Subcutaneous adipose tissue (tissue), 4 donors: ENCODE results near the gene C16orf54. TPM values are rescaled to one million over a fixed set of nuclear protein-coding genes. Genes with fewer than 3 reads are reported as not detected.

ENCODE experiments used
- total RNA-seq, 4 donors: library from RNA; depleted of rRNA; stranded (reverse); fragments of >200 nt; gene quantifications; one replicate each; pipeline ENCODE4 v1.1.0, GENCODE V29; 2016
- TF ChIP-seq, protein P1 (sequence below): fragments of 450-650 bp; IDR thresholded peaks from one replicate; pipeline ENCODE4 v1.5.1; 2016; ENCODE audit warnings: low read depth, mild to moderate bottlenecking, control low read depth, antibody characterized with exemption, moderate library complexity

C16orf54 gene
- total RNA-seq, 4 donors from 2014 or later, result 0.75 to 4.2 (median 1.6) TPM

DNA sequence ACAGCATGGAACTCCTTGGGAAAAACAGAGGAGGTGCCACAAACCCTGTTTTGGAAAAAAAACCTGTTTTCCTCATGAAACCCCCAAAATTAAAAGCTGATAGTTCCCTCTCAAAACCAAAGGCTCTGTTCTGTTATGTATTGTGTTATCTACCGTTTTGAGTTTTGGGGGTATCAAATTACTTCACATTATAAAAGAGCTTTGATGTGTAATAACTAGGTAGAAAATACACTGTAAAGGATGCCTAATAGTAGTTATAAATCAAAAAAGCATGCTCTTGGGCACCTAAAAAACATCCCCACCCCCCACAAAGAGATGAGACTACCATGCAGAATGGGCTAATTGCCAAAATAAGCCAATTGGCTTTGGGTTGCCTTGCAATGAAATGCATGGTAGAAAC, 30.8 kb downstream of the C16orf54 start:
- TF ChIP-seq, protein P1, sequence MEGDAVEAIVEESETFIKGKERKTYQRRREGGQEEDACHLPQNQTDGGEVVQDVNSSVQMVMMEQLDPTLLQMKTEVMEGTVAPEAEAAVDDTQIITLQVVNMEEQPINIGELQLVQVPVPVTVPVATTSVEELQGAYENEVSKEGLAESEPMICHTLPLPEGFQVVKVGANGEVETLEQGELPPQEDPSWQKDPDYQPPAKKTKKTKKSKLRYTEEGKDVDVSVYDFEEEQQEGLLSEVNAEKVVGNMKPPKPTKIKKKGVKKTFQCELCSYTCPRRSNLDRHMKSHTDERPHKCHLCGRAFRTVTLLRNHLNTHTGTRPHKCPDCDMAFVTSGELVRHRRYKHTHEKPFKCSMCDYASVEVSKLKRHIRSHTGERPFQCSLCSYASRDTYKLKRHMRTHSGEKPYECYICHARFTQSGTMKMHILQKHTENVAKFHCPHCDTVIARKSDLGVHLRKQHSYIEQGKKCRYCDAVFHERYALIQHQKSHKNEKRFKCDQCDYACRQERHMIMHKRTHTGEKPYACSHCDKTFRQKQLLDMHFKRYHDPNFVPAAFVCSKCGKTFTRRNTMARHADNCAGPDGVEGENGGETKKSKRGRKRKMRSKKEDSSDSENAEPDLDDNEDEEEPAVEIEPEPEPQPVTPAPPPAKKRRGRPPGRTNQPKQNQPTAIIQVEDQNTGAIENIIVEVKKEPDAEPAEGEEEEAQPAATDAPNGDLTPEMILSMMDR, result no peak

DNA sequence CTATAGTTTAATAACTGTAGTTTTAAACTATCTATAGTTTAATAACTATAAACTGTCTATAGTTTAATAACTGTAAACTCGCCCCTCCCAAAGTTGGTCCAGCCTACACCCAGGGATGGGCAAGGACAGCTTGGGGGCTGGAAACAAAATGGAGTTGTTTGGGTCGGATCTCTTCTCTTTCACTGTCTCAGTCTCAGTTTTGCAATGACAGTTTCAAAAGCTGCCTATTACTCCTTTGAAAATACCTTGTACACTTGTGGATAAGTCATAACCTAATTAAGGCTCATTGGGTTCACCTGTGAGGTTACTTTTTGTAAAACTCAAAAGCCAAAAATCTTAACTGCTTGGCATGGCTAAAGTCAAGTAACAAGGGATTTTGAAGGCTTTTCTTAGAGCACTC, 31.4 kb downstream of the C16orf54 start:
- TF ChIP-seq, protein P1, result no peak

DNA sequence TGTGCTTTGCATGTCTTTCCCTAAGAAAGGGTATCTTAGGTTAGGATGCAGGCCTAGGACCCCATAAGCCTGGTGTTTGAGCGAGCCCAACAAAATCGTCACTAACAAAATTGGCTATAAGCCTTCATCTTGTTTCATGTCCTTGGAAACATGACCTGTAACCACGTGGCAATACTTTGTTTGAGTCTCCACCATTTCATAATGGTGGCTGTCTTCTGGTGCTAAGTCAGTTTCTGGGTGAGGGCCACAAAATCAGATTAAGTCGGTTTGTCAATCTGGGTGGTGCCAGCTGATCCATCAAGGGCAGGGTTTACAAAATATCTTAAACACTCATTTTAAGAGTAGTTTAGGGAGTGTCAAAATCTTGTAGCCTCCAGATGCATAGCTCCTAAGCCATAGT, 33.0 kb downstream of the C16orf54 start:
- TF ChIP-seq, protein P1, result no peak

DNA sequence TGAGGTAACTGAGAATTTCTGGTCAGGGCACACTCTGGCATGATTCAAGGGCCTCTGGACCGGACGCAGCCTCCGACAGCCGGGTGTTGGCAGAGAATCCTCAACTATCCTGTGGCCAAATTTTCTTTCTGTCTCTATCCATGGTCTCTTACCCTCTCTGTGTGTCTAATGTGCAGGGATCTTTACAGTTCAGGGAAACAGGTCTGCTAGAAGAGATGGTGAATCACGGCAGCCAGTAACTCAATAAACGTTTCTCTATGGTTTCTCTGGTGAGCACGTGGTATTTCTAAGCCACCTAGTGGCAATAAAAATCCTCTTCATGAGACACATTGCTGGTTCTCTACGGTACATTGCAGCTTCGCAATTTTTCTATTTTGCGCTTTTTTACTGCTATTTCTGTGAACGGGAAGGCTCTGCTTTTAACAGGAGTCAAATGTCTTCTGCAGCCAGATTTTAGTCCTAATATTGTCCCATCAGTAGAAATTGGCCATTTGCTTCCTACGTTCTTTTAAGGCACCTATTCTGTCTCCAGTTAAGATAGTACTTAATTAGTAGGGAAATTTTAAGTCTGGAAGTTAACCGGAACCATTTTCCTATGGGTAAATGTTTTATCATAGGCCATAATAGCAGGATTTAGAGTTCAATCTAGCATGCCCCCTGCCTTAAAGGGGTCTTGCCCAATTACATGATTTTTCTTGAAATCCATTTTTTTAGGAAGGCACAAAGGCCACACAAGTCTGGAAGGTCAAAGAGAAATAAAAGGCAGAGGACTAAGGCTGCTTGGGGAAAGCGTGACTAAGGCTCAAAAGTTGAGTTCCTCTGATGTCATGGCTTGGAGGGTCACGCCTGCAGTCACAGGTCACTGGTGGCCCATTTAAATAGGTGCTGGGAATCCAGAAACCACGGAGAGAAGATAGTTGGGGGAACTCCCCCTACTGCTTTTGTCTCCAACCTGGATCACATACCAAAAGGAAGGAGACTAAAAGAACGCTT, 35.3 kb downstream of the C16orf54 start:
- TF ChIP-seq, protein P1, result no peak

DNA sequence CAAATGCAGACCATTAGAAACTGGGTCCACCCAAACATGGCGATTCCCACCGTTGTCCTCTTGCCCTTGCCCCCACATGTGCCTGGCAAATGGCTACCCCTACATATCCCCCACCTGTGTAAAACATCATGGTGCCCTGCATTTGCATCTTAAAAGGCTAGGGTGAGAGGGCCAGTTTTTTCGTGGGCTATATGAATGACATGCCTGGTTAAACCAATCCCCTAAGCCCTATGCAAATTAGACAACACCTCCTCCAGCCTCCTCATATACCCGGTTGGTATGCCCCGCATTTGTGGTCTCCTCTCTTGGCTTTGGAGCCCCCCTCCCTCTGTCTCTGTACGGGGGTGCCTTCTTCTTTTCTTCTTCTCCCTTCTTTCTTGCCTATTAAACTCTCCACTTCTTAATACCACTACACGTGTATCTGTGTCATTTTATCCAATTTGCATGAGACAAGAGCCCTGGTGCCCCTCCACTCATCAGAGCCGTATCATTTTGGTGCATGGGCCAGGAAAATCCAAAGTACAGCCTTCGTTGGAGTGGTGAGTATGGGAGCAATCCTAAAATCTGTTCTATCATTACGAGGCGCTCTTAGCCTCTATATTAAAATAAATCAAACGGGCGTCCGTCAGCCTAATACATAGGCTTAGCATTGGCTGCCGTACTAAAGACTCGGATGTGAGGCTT, 36.7 kb downstream of the C16orf54 start:
- TF ChIP-seq, protein P1, result no peak

DNA sequence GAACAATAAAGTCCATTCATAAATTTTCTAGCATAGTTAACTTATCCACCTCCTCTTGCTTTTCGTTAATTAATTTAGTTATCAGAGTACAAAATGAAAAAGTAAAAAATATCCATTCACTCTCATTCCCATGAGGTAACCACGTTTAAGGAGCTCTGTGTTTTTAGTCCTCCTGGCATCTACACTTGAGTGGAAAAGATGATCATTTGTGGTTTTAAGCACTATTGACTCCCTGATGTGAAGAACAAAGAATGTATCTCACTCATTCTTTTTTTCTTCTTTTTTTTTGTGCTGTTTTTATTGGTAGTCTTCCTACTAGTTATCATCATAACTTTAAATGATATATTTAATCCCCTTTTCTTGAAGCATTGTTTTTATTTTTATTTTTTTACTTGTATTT, 40.8 kb downstream of the C16orf54 start:
- TF ChIP-seq, protein P1, result no peak

DNA sequence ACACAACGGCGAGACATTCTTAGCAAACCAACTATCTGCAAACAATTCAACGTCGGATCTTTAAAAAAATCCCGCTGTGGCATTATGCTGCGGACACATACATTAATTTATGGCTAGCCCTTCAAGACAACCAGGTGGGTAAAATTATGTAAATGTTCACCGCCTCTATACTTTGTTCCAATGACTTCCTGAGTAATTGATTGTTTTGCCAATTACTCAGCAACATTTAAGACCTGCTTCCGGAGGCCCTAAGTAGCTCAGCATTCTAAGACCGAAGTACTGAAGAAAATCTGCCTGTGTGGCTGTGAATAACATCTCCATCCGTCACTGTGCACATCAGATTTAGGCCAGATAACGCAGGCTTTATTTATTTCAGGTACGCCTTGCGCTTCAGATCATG, 43.5 kb downstream of the C16orf54 start:
- TF ChIP-seq, protein P1, result no peak
